HCT116 (cell line): ENCODE data around the gene CD58. TPM values are rescaled to one million over a fixed set of nuclear protein-coding genes. Genes with fewer than 3 reads are reported as not detected.

Experiments
- ATAC-seq: fragments of 200-7000 bp; cut with Tn5 transposase; 2 replicates; pipeline ENCODE4 v1.9.1; 2020; ENCODE audit warnings: mild to moderate bottlenecking, moderate library complexity
- BruUV-seq: library from RNA; stranded (reverse); fragments of 400-500 nt; replicated peaks from 2 replicates; lab custom pipeline; 2021; lab: Mats Ljungman, UMichigan
- CTCF ChIA-PET: fragments of 300-600 bp; sonication (Branson Sonifier 250); formaldehyde crosslinking; loops from one replicate; lab custom pipeline; 2021; ENCODE audit warnings: antibody characterized with exemption; lab: Charles Lee
- POLR2A ChIA-PET: fragments of 300-600, 350-600 bp; sonication (Branson Sonifier 250); formaldehyde crosslinking; loops from one replicate; lab custom pipeline; 2021; ENCODE audit warnings: antibody characterized with exemption; lab: Charles Lee
- RAD21 ChIA-PET, 2 experiments: fragments of 300-600 bp; sonication (Branson Sonifier 250); formaldehyde crosslinking; loops; one replicate each; lab custom pipeline; 2023; ENCODE audit warnings: low total read pairs in 2 of 2; ENCODE audit not compliant: uncharacterized antibody in 2 of 2, unreplicated experiment in 2 of 2, low non-redundant PET in 1 of 2; lab: Charles Lee
- DNase-seq: peaks from one replicate; pipeline ENCODE4 v3.0.0-alpha.2; 2010; ENCODE audit warnings: low read depth, low spot score
- H2AFZ ChIP-seq: fragments of 200-600 bp; shearing (Covaris generic), sonication (generic); 2 replicates; pipeline ENCODE4 v1.6.1; 2017; ENCODE audit warnings: low read depth, mixed run types, mixed read lengths, antibody characterized with exemption, low read length; ENCODE audit not compliant: poor library complexity, severe bottlenecking
- H3K27ac ChIP-seq: 2 replicates; pipeline ENCODE4 v1.5.1; 2012; ENCODE audit warnings: low read depth, low read length
- H3K27me3 ChIP-seq: fragments of 200-600 bp; sonication (generic); 2 replicates; pipeline ENCODE4 v1.6.1; 2016; ENCODE audit warnings: mixed run types, low read length, mixed read lengths; ENCODE audit not compliant: insufficient read depth
- H3K36me3 ChIP-seq, 2 experiments: fragments of 200-500 bp in 1 of 2; fragments of 200-600 bp in 1 of 2; sonication (Bioruptor generic) in 1 of 2; sonication (generic) in 1 of 2; 2 replicates each; pipeline versions ENCODE4 v1.5.1 to v1.6.1; 2014 to 2016; ENCODE audit warnings: low read length in 2 of 2, inconsistent platforms in 1 of 2, mixed read lengths in 1 of 2, mixed run types in 1 of 2; ENCODE audit not compliant: insufficient read depth in 2 of 2, control insufficient read depth in 1 of 2
- H3K4me1 ChIP-seq, 2 experiments: fragments of 200-600 bp in 1 of 2; sonication (generic) in 1 of 2; 2 replicates each; pipeline versions ENCODE4 v1.5.1 to v1.6.1; 2012 to 2017; ENCODE audit warnings: low read length in 2 of 2, inconsistent platforms in 1 of 2, mild to moderate bottlenecking in 1 of 2, mixed read lengths in 1 of 2, mixed run types in 1 of 2, moderate library complexity in 1 of 2; ENCODE audit not compliant: insufficient read depth in 2 of 2, control insufficient read depth in 1 of 2
- H3K4me2 ChIP-seq: fragments of 200-600 bp; sonication (generic); 2 replicates; pipeline ENCODE4 v1.6.1; 2017; ENCODE audit warnings: mixed run types, low read length, mixed read lengths
- H3K4me3 ChIP-seq, 2 experiments: fragments of 200-600 bp in 1 of 2; sonication (generic) in 1 of 2; replicated peaks in 1 of 2; 2 replicates each; pipeline ENCODE4 v1.5.1; 2011 to 2016; ENCODE audit warnings: low read length in 2 of 2, control low read depth in 1 of 2, low read depth in 1 of 2, mild to moderate bottlenecking in 1 of 2, mixed read lengths in 1 of 2, mixed run types in 1 of 2
- H3K79me2 ChIP-seq: fragments of 200-600 bp; sonication (generic); 2 replicates; pipeline ENCODE4 v1.6.1; 2017; ENCODE audit warnings: mild to moderate bottlenecking, mixed run types, low read length, moderate library complexity, mixed read lengths; ENCODE audit not compliant: insufficient read depth
- H3K9ac ChIP-seq: fragments of 200-600 bp; sonication (generic); 2 replicates; pipeline ENCODE4 v1.6.1; 2016; ENCODE audit warnings: low read length, mixed read lengths
- H3K9me2 ChIP-seq: fragments of 200-600 bp; sonication (generic), shearing (Covaris generic); 2 replicates; pipeline ENCODE4 v1.6.1; 2017; ENCODE audit warnings: mixed run types, mild to moderate bottlenecking, moderate library complexity; ENCODE audit not compliant: insufficient read depth
- H3K9me3 ChIP-seq, 2 experiments: fragments of 200-500 bp in 1 of 2; fragments of 200-600 bp in 1 of 2; sonication (Bioruptor generic) in 1 of 2; sonication (generic) in 1 of 2; 2 replicates each; pipeline ENCODE4 v1.6.1; 2014 to 2017; ENCODE audit warnings: low read length in 2 of 2, mixed read lengths in 2 of 2, inconsistent platforms in 1 of 2, low read depth in 1 of 2, mild to moderate bottlenecking in 1 of 2, mixed run types in 1 of 2, moderate library complexity in 1 of 2; ENCODE audit not compliant: control insufficient read depth in 1 of 2, insufficient read depth in 1 of 2
- H4K20me1 ChIP-seq: fragments of 200-600 bp; sonication (generic), shearing (Covaris generic); 2 replicates; pipeline ENCODE4 v1.6.1; 2017; ENCODE audit warnings: mixed run types, mild to moderate bottlenecking, moderate library complexity; ENCODE audit not compliant: insufficient read depth
- CBX3 ChIP-seq: IDR thresholded peaks from 2 replicates; pipeline ENCODE4 v1.6.1; 2012; ENCODE audit warnings: low read depth
- CTCF ChIP-seq, 3 experiments: fragments of 200-600 bp in 1 of 3; sonication (generic) in 1 of 3; IDR thresholded peaks in 2 of 3; conservative IDR thresholded peaks in 1 of 3; 2 replicates each; pipeline ENCODE4 v1.5.1; 2012 to 2017; ENCODE audit warnings: low read depth in 2 of 3, low read length in 2 of 3, antibody characterized with exemption in 1 of 3, borderline replicate concordance in 1 of 3, control low read depth in 1 of 3, mild to moderate bottlenecking in 1 of 3, mixed read lengths in 1 of 3, mixed run types in 1 of 3, moderate library complexity in 1 of 3; ENCODE audit not compliant: insufficient read depth in 1 of 3
- EGR1 ChIP-seq: IDR thresholded peaks from 2 replicates; pipeline ENCODE4 v1.6.1; 2012; ENCODE audit warnings: low read depth
- JUND ChIP-seq: IDR thresholded peaks from 2 replicates; pipeline ENCODE4 v1.6.1; 2012
- POLR2AphosphoS5 ChIP-seq: IDR thresholded peaks from 2 replicates; pipeline ENCODE4 v1.6.1; 2011; ENCODE audit warnings: mild to moderate bottlenecking, low read depth, low read length, moderate library complexity
- RAD21 ChIP-seq: IDR thresholded peaks from 2 replicates; pipeline ENCODE4 v1.6.1; 2012; ENCODE audit warnings: low read depth, mild to moderate bottlenecking
- REST ChIP-seq: IDR thresholded peaks from 2 replicates; pipeline ENCODE4 v1.6.1; 2012; ENCODE audit warnings: low read depth
- SIN3A ChIP-seq: IDR thresholded peaks from 2 replicates; pipeline ENCODE4 v1.6.1; 2012; ENCODE audit warnings: low read depth
- SP1 ChIP-seq: IDR thresholded peaks from 2 replicates; pipeline ENCODE4 v1.6.1; 2012; ENCODE audit warnings: low read depth
- YY1 ChIP-seq: IDR thresholded peaks from 2 replicates; pipeline ENCODE4 v1.6.1; 2011; ENCODE audit warnings: low read length, low read depth, moderate library complexity, mild to moderate bottlenecking; ENCODE audit not compliant: insufficient replicate concordance; ENCODE audit errors: extremely low read depth
- ZBTB33 ChIP-seq: IDR thresholded peaks from 2 replicates; pipeline ENCODE4 v1.6.1; 2011; ENCODE audit warnings: mild to moderate bottlenecking, low read length, moderate library complexity; ENCODE audit not compliant: insufficient replicate concordance; ENCODE audit errors: extremely low read depth
- intact Hi-C: fragments of 100-400 bp; cut with micrococcal nuclease; formaldehyde crosslinking; loops from 2 replicates; pipeline ENCODE4 v1.10.0; 2022
- total RNA-seq: library from RNA; stranded (reverse); gene quantifications from one replicate; pipeline ENCODE4 v1.2.1, GENCODE V29; 2021; ENCODE audit not compliant: unreplicated experiment

Gene CD58
- total RNA-seq, 1 experiment from 2014 or later: 18.0 TPM

- peaks cover 62% of the 10 kb centered on the region for H3K79me2 ChIP-seq
- no peak for TF ChIP-seq EGR1
- TF ChIP-seq REST: no peak
- no peak for TF ChIP-seq POLR2AphosphoS5
- TF ChIP-seq SP1: no peak
- TF ChIP-seq RAD21: no peak
- TF ChIP-seq CTCF (IDR thresholded peaks at IDR 0.05 in 2 of 3, conservative IDR thresholded peaks at IDR 0.05 in 1 of 3; ENCODE audit: borderline replicate concordance in 1 of 3, insufficient read depth in 1 of 3, low read depth in 2 of 3, low read length in 2 of 3): no peak
- TF ChIP-seq YY1: no peak
- TF ChIP-seq SIN3A: no peak
- TF ChIP-seq ZBTB33: no peak
- TF ChIP-seq JUND: no peak
- TF ChIP-seq CBX3: no peak
- ChIA-PET POLR2A (no interaction called here), CTCF (no interaction called here), RAD21 (no interaction called here)
- ATAC-seq (no peak), DNase-seq (no peak)
- H3K27me3 ChIP-seq: no peaks in the 10 kb centered on the region
- intact Hi-C loops: loop anchor here (5.0 kb wide), 1 partner anchor 51 kb away; no protein-coding TSS in a partner anchor
- H3K9me2 ChIP-seq: no peaks in the 10 kb centered on the region
- H2AFZ ChIP-seq: no peak overlapping the region
- H3K4me1 ChIP-seq: peaks cover 30 to 43% of the 10 kb centered on the region in 2 experiments
- no peaks in the 10 kb centered on the region for H4K20me1 ChIP-seq
- H3K36me3 ChIP-seq: no peaks in the 10 kb centered on the region
- no peak overlapping the region for H3K9ac ChIP-seq
- no peak overlapping the region for H3K4me2 ChIP-seq
- no peaks in the 10 kb centered on the region for H3K9me3 ChIP-seq
- H3K27ac ChIP-seq: no peak overlapping the region
- BruUV-seq: no TSS peak
- no peak overlapping the region for H3K4me3 ChIP-seq
Measured at GRCh38 chr1:116558571-116558970, 12.3 kb downstream of the CD58 start.
